ENCODE results near the gene POLR1A.

POLR1A gene

DNA sequence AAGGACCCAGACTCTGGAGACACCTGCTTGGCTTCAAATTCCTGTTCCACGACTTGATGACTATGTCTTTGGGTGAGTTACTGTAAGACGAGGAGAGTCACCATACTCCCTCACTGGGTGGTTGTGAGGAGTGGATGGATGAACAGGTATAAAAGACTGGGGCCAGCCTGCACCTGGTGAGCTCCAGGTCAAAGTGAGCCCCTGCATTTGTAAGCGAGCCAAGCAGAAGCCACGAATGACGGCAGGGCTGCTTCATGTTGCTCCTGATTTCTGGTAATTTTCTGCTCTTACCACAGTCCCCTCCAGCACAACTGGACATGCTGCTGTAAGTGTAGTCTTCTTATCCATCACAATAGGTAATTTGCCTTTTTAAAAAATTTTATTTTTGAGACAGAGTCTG, 86.6 kb downstream of the POLR1A start:
- no peak for DNase-seq

DNA sequence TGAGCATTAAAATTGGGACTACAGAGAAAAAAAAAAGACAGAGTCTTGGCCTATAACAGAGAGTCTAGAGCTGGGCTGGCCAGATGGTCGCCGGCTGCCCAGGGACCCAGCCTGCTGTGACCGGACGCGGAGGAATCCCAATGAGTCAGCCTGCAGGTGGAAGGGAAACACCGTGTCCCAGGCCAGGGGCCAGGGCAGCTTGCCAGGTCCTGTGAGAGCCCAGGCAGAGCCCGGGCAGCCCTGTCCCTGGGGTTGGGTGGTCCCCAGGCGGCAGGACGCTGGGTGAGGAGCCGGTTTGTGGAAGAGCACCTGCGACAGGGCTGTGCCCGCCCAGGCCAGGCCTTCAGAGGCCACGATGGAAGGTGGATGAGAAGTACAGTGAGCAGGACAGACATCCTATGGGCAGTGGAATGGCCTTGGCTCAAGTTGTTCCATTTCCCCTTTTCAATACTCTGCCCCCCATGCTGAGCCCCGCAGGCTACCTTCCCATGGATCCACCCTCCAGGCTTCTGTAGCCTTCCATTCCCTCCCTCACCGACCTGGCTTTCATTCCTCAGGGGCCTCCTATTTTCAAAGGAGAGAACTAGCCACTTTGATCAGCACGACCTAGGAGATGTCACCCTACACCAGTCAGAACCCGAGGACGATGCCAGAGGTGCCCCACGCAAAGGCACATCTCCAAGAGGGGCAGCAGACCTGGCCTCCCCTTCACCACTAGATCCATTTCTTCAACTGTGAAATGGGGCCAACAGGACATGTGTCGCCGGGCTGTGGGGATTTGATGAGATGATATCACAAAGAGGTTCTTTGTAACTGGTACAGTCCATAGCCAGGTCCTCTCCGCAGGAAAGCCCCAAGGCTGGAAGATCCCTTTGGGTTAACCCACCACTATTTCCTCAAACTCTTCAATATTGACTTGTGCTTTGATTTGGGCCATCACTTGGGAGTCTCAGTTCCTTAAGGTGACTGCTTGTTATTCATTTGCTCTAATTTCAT, 87.5 kb downstream of the POLR1A start:
- DNase-seq = peak; percentile 46

- no peak for DNase-seq
These were observed 89.1 kb downstream of the POLR1A start for GRCh38 chr2:86016581-86016980.

GRCh38 chr2:86015699-86016098, 90.0 kb downstream of the POLR1A start:
- DNase-seq = no peak

GRCh38 chr2:86015006-86015405, 90.7 kb downstream of the POLR1A start:
- DNase-seq = no peak

DNA sequence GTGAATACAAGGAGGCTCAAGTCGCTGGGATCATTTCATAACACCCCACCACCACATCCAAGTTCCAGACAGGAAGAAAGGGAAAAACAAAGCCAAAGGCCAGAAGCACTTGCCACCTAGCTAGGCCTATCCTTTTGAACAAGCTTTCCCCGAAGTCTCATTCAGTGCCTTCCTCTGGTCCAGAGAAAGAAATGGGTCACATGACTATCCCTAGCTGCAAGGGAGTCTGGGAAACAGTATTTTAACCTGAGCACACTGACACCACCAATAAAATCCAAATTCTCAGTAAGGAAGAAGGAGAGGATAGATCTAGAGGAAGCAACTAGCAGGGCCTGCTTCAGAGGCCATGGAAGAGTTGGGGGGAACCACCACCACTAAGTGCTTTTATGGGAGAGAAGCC, 91.2 kb downstream of the POLR1A start:
- DNase-seq = no peak

DNA sequence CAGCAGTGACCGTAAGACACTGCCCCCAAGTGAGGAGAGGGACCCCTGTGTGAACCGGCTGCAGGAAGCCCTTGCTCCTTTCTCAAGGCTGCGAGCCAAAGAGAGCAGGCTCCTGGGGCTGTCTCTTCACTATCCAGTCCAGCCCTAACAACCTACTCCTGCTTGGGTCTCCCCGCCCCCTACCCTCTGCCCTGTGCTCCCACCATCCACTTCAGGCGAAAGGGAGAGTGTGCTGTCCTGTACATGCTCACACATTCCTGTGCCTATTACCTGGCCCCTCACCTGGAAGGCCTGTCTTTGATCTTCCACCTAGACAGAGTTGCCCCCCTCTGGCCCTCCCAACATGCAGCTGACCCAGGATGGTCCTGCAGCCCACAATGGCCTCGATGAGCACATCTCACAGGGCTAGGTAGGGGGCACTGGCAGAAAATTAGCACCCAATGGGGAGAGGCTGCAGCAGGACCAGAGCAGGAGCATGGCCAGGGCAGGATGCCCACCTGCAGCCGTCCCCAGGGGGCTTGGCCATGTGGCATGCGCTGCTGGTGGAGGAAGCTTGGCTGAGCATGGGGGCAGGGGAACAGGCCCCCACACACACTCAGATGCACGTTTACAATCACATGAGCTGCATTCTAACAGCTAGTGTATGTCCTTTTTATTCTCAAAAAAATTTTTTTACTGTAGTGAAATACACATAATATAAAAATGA, 93.5 kb downstream of the POLR1A start:
- no peak for DNase-seq

DNA sequence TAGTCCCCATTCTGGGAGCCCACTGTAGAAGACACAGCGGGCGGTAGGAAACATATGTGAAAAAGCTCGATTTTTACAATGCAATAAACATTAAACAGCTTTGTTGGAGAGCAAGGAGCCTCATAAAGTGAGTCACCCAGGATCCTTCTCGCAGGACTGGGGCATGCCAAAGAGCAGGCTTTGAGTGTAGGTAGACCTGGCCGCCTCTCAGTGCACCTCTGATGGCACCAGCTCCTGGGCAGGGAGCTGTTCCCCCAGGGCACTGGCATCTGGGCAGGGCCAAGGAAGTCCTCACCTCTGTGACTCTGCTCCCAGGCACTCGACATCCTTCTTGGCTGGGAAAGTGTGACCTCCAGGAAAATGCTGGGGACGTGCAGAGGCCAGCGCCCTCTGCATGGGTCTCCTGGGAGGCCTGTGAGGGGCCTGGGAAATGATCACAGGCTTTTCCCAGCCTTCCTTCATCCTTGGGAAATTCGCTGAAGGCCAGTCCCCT, 94.2 kb downstream of the POLR1A start:
- no peak for DNase-seq

GRCh38 chr2:86010083-86010482, 95.6 kb downstream of the POLR1A start:
- no peak for DNase-seq

- DNase-seq = no peak
These were observed 99.2 kb downstream of the POLR1A start for GRCh38 chr2:86006524-86006923.

DNA sequence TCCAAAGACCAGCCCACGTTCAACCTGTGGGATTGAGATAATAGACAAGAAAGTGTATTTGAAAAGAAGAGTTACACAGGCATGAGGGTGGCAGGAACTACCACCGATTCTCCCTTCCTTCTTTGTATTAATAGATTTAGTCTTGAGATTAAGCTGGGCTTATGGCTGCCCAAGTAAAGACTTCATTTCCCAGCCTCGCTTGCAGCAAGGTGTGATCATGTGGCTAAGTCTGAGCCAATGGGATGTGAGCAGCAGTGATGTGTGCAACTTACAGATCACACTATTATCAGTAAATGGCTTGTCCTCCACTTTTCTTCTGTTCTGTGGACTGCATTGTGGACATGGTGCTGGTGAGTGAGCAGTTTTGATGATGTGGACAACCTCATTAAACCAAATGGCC, 101.7 kb downstream of the POLR1A start:
- DNase-seq = no peak

DNA sequence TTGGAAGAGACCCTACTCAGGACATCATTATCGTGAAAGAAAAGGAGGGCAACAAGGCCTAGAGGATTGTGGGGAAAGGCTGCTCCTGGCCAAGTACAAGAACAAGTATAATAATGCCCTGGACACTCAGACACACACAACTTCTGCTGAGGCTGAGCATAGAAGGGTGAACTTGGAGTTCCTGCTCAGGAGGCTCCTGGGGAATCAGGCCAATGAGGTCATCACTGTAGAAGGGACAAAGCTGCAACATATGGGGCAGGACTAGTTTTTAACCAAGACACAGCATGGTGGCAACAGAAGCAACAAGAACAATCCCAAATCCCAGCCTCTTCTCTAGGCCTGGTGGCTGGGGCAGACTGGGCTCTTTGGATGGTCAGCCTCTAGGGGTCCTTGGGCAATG, 102.6 kb downstream of the POLR1A start:
- DNase-seq = peak; percentile 32

DNA sequence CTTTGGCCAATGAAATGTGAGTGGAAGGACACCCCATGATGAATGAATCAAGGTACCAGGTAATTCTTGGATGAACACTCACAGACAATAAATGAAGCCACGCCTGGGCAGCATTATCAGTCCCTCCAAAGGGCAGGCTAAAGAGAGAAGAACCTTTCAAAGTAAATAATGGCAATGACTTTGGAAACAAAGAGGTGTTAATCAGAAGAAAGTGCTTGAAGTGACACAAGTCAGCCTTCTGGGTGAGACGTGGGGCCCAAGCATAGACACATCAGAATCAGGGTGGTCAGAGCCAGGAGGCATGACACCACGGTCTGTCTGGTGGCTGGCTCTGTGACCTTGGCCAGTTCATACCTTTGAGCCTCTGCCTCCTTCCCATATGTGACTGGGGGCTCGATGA, 103.3 kb downstream of the POLR1A start:
- no peak for DNase-seq

DNA sequence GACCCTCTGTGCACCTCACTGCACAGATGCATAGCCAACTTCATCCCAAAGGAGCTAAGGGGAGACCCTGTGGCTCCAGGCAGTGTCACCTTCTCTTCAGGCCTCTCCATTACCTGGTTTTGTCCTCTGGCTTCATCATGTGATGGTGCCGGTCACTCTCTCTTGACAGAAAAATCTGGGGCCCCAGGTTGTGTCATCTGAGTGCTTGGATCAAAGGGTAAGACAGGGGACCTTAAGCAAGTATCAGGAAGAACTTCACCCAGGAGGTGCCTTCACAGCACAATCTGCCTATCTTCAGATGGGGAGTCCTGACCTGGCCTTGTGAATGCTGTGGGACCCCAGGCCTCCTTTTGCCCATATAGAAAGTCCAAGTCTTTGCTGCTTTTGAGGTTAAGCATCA, 104.4 kb downstream of the POLR1A start:
- DNase-seq = no peak

- no peak for DNase-seq
These were observed 104.8 kb downstream of the POLR1A start for GRCh38 chr2:86000938-86001312.

DNA sequence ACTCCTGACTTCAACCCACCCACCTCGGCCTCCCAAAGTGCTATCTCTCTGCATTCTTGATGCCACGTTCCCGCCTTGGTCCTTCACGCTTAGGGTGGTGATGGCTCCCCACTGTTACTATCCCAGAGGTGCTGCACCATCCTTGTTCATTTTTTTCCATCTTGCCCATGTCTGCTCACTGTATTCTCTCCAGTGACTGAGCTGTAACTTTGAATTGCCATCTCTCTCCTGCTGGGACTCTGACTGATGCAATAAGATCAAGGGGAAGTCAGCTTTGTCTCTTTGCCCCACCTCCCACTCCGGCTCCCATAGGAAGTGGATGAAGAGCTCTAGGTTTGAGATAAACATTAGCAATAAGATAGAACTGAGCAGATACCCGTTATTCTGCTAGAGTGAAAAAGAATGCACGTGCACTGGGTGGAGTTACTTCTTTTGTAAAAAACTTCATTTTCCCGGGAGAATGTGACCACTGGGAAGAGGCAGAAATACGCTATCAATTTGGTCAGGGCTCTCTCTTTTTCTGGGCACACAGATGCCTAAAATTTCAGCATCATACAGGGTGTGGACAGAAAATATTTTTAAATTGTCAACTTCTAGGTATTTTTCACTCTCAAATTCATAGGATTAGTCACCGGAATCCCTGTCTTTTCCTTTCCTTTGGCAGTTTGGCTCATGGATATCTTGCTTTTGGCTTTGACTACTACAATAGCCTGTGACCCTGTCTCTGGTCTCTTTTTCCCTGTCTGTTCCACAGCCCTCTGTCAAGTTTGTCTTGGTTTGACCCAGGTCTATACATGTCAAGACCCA, 105.4 kb downstream of the POLR1A start:
- DNase-seq = peak; percentile 74

GRCh38 chr2:85999061-85999831, 106.4 kb downstream of the POLR1A start:
- peak; percentile 80 for DNase-seq

GRCh38 chr2:85998071-85998991, 107.4 kb downstream of the POLR1A start:
- peak; percentile 25 for DNase-seq

GRCh38 chr2:85997017-85997970, 108.4 kb downstream of the POLR1A start:
- DNase-seq = no peak

GRCh38 chr2:85996591-85996990, 109.1 kb downstream of the POLR1A start:
- DNase-seq = no peak

Measured in inflammatory macrophage treated with lipopolysaccharide for 4 hours (primary cell).